Loucy (cell line): ENCODE measurements around the gene MYO1A.

ENCODE experiments used
- EZH2phosphoT487 ChIP-seq: fragments of 200-600 bp; IDR thresholded peaks from 2 replicates; pipeline ENCODE4 v1.6.1; 2018; ENCODE audit warnings: antibody characterized with exemption, mild to moderate bottlenecking, moderate library complexity, borderline replicate concordance
- TF ChIP-seq, protein P1 (sequence below): fragments of 200-600 bp; sonication (generic); conservative IDR thresholded peaks from 2 replicates; pipeline ENCODE4 v1.5.1; 2014; ENCODE audit warnings: mild to moderate bottlenecking, antibody characterized with exemption, low read length

DNA sequence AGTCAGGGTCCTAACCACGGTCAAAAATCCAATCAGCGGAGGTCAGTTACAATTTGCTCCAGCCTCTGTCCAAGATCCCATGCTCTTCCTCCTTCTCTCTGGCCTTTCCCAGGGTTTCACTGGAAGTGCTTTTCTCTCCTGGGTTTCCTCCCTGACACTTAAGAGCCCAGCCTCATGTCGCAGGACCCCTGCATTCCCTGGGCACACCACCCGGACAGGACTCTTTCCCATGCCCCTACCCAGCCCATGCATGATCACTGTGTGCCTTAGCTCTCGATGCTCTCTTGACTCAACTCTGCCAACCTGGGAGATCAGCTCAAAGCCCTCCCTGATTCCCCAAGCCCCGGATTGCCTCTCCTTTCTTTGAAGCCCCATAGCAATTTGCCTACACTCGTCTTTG lies 18.1 kb downstream of the MYO1A start:
- TF ChIP-seq, protein P1, sequence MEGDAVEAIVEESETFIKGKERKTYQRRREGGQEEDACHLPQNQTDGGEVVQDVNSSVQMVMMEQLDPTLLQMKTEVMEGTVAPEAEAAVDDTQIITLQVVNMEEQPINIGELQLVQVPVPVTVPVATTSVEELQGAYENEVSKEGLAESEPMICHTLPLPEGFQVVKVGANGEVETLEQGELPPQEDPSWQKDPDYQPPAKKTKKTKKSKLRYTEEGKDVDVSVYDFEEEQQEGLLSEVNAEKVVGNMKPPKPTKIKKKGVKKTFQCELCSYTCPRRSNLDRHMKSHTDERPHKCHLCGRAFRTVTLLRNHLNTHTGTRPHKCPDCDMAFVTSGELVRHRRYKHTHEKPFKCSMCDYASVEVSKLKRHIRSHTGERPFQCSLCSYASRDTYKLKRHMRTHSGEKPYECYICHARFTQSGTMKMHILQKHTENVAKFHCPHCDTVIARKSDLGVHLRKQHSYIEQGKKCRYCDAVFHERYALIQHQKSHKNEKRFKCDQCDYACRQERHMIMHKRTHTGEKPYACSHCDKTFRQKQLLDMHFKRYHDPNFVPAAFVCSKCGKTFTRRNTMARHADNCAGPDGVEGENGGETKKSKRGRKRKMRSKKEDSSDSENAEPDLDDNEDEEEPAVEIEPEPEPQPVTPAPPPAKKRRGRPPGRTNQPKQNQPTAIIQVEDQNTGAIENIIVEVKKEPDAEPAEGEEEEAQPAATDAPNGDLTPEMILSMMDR: no peak
- TF ChIP-seq EZH2phosphoT487: no peak
